GM12878 (cell line): ENCODE measurements around the gene LPAR3. TPM values are rescaled to one million over a fixed set of nuclear protein-coding genes. Genes with fewer than 3 reads are reported as not detected.

Source experiments
- ATAC-seq: fragments of 200-7000 bp; cut with Tn5 transposase; 3 replicates; pipeline ENCODE4 v1.9.1; 2020; ENCODE audit warnings: mild to moderate bottlenecking, moderate library complexity
- BruUV-seq: library from RNA; stranded (reverse); fragments of 400-500 nt; replicated peaks from 2 replicates; lab custom pipeline; 2021; lab: Mats Ljungman, UMichigan
- CTCF ChIA-PET: fragments of 300-600 bp; sonication (Branson Sonifier 250); formaldehyde crosslinking; extraction: SDS; loops from one replicate; lab custom pipeline; 2021; ENCODE audit warnings: inconsistent platforms; lab: Yijun Ruan, JAX
- POLR2A ChIA-PET: fragments of 350-600 bp; formaldehyde crosslinking; extraction: SDS; loops from one replicate; lab custom pipeline; 2021; ENCODE audit warnings: inconsistent platforms; lab: Charles Lee
- RAD21 ChIA-PET: fragments of 300-600 bp; sonication (Branson Sonifier 250); formaldehyde crosslinking; loops from one replicate; lab custom pipeline; 2023; ENCODE audit warnings: antibody characterized with exemption; ENCODE audit not compliant: unreplicated experiment; lab: Charles Lee
- SMC1A ChIA-PET: fragments of 300-600 bp; sonication (Branson Sonifier 250); formaldehyde crosslinking; loops from one replicate; lab custom pipeline; 2023; ENCODE audit not compliant: unreplicated experiment, uncharacterized antibody; lab: Charles Lee
- DNase-seq: peaks from one replicate; pipeline ENCODE4 v3.0.0-alpha.2; 2011; ENCODE audit warnings: low read depth, low spot score
- FAIRE-seq: peaks from 3 replicates; lab custom pipeline; 2011; peaks lifted over from hg19 to GRCh38; lab: Jason Lieb, UNC
- H2AFZ ChIP-seq: 2 replicates; pipeline ENCODE4 v1.6.0; 2011; ENCODE audit warnings: low read depth, low read length, control low read depth; ENCODE audit not compliant: control insufficient read depth
- H3K27ac ChIP-seq: 2 replicates; pipeline ENCODE4 v1.5.1; 2011; ENCODE audit warnings: control low read depth; ENCODE audit not compliant: control insufficient read depth, insufficient read depth
- H3K27me3 ChIP-seq, 2 experiments: replicated peaks in 1 of 2; 2 replicates each; pipeline versions ENCODE4 v1.6.0 to v1.6.1; 2011; ENCODE audit warnings: low read length in 1 of 2; ENCODE audit not compliant: control insufficient read depth in 2 of 2, insufficient read depth in 2 of 2
- H3K36me3 ChIP-seq, 2 experiments: 2 replicates each; pipeline ENCODE4 v1.5.1; 2011; ENCODE audit warnings: low read length in 1 of 2; ENCODE audit not compliant: control insufficient read depth in 2 of 2, insufficient read depth in 2 of 2
- H3K4me1 ChIP-seq: 2 replicates; pipeline ENCODE4 v1.6.1; 2011; ENCODE audit warnings: mild to moderate bottlenecking, low read length, moderate library complexity, mixed read lengths; ENCODE audit not compliant: control insufficient read depth, insufficient read depth
- H3K4me2 ChIP-seq: 2 replicates; pipeline ENCODE4 v1.6.0; 2011; ENCODE audit warnings: control low read depth; ENCODE audit not compliant: control insufficient read depth, insufficient read depth
- H3K4me3 ChIP-seq: fragments of 200-600 bp; sonication (generic); 2 replicates; pipeline ENCODE4 v1.5.1; 2016
- H3K79me2 ChIP-seq: 2 replicates; pipeline ENCODE4 v1.6.0; 2011; ENCODE audit warnings: low read length; ENCODE audit not compliant: control insufficient read depth, insufficient read depth
- H3K9ac ChIP-seq: 2 replicates; pipeline ENCODE4 v1.8.0; 2011; ENCODE audit warnings: low read length, control low read depth, mixed read lengths; ENCODE audit not compliant: control insufficient read depth, insufficient read depth
- H3K9me3 ChIP-seq: replicated peaks from 3 replicates; pipeline ENCODE4 v1.5.1; 2011; ENCODE audit warnings: mild to moderate bottlenecking, low read length; ENCODE audit not compliant: control insufficient read depth, insufficient read depth
- H4K20me1 ChIP-seq: 2 replicates; pipeline ENCODE4 v1.6.0; 2011; ENCODE audit not compliant: control insufficient read depth, insufficient read depth
- BRCA1 ChIP-seq: IDR thresholded peaks from 2 replicates; pipeline ENCODE4 v1.6.1; 2011; ENCODE audit warnings: low read depth, low read length, improper control_type of control experiment
- CREB1 ChIP-seq: IDR thresholded peaks from 2 replicates; pipeline ENCODE4 v1.6.1; 2012; ENCODE audit warnings: low read depth, mild to moderate bottlenecking, inconsistent platforms
- KAT2A ChIP-seq: conservative IDR thresholded peaks from 2 replicates; pipeline ENCODE4 v1.6.1; 2011; ENCODE audit warnings: low read depth, low read length; ENCODE audit not compliant: control insufficient read depth
- RFX5 ChIP-seq: IDR thresholded peaks from 2 replicates; pipeline ENCODE4 v1.6.1; 2011; ENCODE audit warnings: low read depth, low read length, improper control_type of control experiment
- ZNF207 ChIP-seq: fragments of 450-650 bp; IDR thresholded peaks from 2 replicates; pipeline ENCODE4 v1.6.1; 2014; ENCODE audit warnings: antibody characterized with exemption, mild to moderate bottlenecking, borderline replicate concordance
- WGBS: methylation state at CpG from one replicate; pipeline ENCODE4 v1.1.6; 2016; ENCODE audit warnings: low lambda C conversion rate; ENCODE audit not compliant: insufficient replicate concordance, insufficient coverage; ENCODE audit errors: missing lambda C conversion rate; 5-methylcytosine and 5-hydroxymethylcytosine counted together
- in situ Hi-C: fragments of 300-500 bp; cut with MboI; formaldehyde crosslinking; loops from 9 replicates; pipeline ENCODE4 v1.14.3; 2018; ENCODE audit warnings: mixed read lengths
- intact Hi-C: fragments of 100-400 bp; cut with micrococcal nuclease; formaldehyde crosslinking; loops from one replicate; pipeline ENCODE4 v1.14.2; 2022; ENCODE audit not compliant: unreplicated experiment
- polyA plus RNA-seq, 11 experiments: library from polyadenylated mRNA; depleted of rRNA in 4 of 11; unstranded in 6 of 11; stranded (reverse) in 5 of 11; fragments of >200 nt; fragmentation: Nextera tagmentation in 4 of 11; fragmentation: Illumina TruSeq in 1 of 11; extraction: Ambion mirVana in 4 of 11; extraction: Trizol in 1 of 11; gene quantifications; 1 replicate in 1 of 11; 2 replicates in 10 of 11; pipeline versions ENCODE4 v1.2.1 to v1.2.3, GENCODE V29; 2011 to 2016; ENCODE audit warnings: inconsistent platforms in 2 of 11, missing spikeins in 2 of 11, low read depth in 1 of 11
- total RNA-seq, 4 experiments: library from RNA; depleted of rRNA in 3 of 4; stranded (reverse); fragments of >200 nt in 3 of 4; fragmentation: Illumina TruSeq in 1 of 4; extraction: Trizol in 1 of 4; gene quantifications; 2 replicates each; pipeline versions ENCODE4 v1.2.1 to v1.2.3, GENCODE V29; 2013 to 2021
- TF ChIP-seq, protein P1 (sequence below): fragments of 450-650 bp; IDR thresholded peaks from 2 replicates; pipeline ENCODE4 v1.6.1; 2017; ENCODE audit warnings: antibody characterized with exemption, mild to moderate bottlenecking, moderate library complexity
- TF ChIP-seq, protein P2 (sequence below): IDR thresholded peaks from 2 replicates; pipeline ENCODE4 v1.6.1; 2012; ENCODE audit warnings: low read depth, low read length, improper control_type of control experiment
- TF ChIP-seq, protein P3 (sequence below): fragments of 150-350 bp; IDR thresholded peaks from 2 replicates; pipeline ENCODE4 v1.6.1; 2016; ENCODE audit warnings: low read depth, low read length

LPAR3 gene
- total and polyA plus RNA-seq, 10 of the 15 experiments (the other 5 are each of a cell fraction or from before 2014, with no cell fraction given) = 0.03 to 0.31 (median 0.09) TPM; not detected in 3

DNA sequence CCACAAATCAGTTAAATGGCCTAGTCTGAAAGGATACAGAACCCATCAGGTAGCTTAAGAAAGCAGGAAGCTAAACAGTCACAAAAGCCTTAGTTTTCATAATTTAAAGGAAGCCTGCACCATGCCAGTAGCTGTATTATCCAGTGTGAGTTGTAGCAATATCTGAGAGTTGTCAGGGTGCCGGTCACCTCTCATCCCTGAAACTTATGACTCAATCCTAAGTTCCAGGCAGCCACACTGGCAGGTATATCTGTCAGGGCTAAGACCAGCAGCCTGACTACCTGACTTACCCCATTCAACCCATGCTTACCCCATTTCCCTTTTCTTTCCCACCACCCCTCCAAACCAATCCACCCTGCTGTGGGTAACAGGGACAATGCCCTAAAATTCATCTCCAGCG lies 37.8 kb upstream of the LPAR3 start (continued):
- no peak for TF ChIP-seq RFX5
- TF ChIP-seq, protein P1, sequence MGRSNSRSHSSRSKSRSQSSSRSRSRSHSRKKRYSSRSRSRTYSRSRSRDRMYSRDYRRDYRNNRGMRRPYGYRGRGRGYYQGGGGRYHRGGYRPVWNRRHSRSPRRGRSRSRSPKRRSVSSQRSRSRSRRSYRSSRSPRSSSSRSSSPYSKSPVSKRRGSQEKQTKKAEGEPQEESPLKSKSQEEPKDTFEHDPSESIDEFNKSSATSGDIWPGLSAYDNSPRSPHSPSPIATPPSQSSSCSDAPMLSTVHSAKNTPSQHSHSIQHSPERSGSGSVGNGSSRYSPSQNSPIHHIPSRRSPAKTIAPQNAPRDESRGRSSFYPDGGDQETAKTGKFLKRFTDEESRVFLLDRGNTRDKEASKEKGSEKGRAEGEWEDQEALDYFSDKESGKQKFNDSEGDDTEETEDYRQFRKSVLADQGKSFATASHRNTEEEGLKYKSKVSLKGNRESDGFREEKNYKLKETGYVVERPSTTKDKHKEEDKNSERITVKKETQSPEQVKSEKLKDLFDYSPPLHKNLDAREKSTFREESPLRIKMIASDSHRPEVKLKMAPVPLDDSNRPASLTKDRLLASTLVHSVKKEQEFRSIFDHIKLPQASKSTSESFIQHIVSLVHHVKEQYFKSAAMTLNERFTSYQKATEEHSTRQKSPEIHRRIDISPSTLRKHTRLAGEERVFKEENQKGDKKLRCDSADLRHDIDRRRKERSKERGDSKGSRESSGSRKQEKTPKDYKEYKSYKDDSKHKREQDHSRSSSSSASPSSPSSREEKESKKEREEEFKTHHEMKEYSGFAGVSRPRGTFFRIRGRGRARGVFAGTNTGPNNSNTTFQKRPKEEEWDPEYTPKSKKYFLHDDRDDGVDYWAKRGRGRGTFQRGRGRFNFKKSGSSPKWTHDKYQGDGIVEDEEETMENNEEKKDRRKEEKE = no peak

DNA sequence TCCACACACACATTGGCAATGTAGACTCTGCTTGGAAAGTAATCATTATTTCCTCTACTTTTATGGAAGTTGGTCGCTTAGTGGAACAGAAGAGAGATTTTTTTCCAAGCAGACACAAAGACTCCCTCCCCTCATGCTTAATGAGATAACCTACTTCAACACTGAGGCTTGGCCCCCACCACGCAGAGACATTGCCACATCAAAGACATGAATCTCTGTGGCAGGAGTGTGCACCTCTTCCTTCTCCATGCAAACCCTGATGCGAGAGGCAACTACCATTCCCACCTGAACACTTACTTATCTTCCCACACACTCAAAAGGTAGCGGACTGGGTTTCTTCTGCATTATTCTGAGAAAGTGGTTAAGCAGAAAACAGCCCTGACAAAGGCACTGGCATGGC lies 37.3 kb upstream of the LPAR3 start:
- CTCF ChIA-PET = no interaction called here
- no peak overlapping the region for H3K4me2 ChIP-seq
- H3K9ac ChIP-seq = no peak overlapping the region
- in situ Hi-C loops (no loop called here), intact Hi-C loops (loop anchor here (10.0 kb wide), 2 partner anchors 306 to 996 kb away; no protein-coding TSS in a partner anchor)
- H3K36me3 ChIP-seq = peaks cover 2 to 26% of the 10 kb centered on the region in 2 experiments
- 92% methylated on average over 4 of the region's 4 CpGs for WGBS
- no peaks in the 10 kb centered on the region for H3K27me3 ChIP-seq
- no peaks in the 10 kb centered on the region for H3K4me1 ChIP-seq
- H3K4me3 ChIP-seq = no peak overlapping the region
- no peaks in the 10 kb centered on the region; the same call in 1 of the 2 replicates for H3K79me2 ChIP-seq
- ATAC-seq (no peak), FAIRE-seq (no peak), DNase-seq (no peak)
- POLR2A ChIA-PET = no interaction called here
- TF ChIP-seq BRCA1 (no peak), ZNF207 (no peak), KAT2A (no peak), CREB1 (no peak)
- TF ChIP-seq, protein P2, sequence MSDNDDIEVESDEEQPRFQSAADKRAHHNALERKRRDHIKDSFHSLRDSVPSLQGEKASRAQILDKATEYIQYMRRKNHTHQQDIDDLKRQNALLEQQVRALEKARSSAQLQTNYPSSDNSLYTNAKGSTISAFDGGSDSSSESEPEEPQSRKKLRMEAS = no peak
- TF ChIP-seq, protein P3, sequence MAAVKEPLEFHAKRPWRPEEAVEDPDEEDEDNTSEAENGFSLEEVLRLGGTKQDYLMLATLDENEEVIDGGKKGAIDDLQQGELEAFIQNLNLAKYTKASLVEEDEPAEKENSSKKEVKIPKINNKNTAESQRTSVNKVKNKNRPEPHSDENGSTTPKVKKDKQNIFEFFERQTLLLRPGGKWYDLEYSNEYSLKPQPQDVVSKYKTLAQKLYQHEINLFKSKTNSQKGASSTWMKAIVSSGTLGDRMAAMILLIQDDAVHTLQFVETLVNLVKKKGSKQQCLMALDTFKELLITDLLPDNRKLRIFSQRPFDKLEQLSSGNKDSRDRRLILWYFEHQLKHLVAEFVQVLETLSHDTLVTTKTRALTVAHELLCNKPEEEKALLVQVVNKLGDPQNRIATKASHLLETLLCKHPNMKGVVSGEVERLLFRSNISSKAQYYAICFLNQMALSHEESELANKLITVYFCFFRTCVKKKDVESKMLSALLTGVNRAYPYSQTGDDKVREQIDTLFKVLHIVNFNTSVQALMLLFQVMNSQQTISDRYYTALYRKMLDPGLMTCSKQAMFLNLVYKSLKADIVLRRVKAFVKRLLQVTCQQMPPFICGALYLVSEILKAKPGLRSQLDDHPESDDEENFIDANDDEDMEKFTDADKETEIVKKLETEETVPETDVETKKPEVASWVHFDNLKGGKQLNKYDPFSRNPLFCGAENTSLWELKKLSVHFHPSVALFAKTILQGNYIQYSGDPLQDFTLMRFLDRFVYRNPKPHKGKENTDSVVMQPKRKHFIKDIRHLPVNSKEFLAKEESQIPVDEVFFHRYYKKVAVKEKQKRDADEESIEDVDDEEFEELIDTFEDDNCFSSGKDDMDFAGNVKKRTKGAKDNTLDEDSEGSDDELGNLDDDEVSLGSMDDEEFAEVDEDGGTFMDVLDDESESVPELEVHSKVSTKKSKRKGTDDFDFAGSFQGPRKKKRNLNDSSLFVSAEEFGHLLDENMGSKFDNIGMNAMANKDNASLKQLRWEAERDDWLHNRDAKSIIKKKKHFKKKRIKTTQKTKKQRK = no peak
- no peaks in the 10 kb centered on the region for H3K9me3 ChIP-seq
- BruUV-seq = no TSS peak
- H3K27ac ChIP-seq = no peak overlapping the region
- H2AFZ ChIP-seq = no peak overlapping the region
- SMC1A ChIA-PET = interaction anchor here (0.6 to 2.5 kb wide), 2 partner anchors 25 to 97 kb away, joined by 3 to 6 read pairs; no protein-coding TSS in a partner anchor
- no peaks in the 10 kb centered on the region for H4K20me1 ChIP-seq
- RAD21 ChIA-PET = no interaction called here
